Activated naive CD4-positive, alpha-beta T cell treated with anti-CD3 and anti-CD28 coated beads for 36 hours (primary cell): ENCODE measurements around the gene DENND2A. TPM values are rescaled to one million over a fixed set of nuclear protein-coding genes. Genes with fewer than 3 reads are reported as not detected.

ENCODE experiments used
- CTCF ChIA-PET: fragments of 350-600 bp; sonication (Branson Sonifier 250); formaldehyde crosslinking; loops from one replicate; lab custom pipeline; 2021; ENCODE audit warnings: antibody characterized with exemption; lab: Charles Lee
- DNase-seq: peaks from one replicate; pipeline ENCODE4 v3.0.0-alpha.2; 2020
- H3K27ac Mint-ChIP-seq: one replicate; pipeline ENCODE4 v1.8.0; 2021; ENCODE audit warnings: mild to moderate bottlenecking, mixed read lengths
- H3K27me3 Mint-ChIP-seq: one replicate; pipeline ENCODE4 v1.8.0; 2021; ENCODE audit warnings: low read depth, mixed read lengths
- H3K36me3 Mint-ChIP-seq: one replicate; pipeline ENCODE4 v1.8.0; 2021; ENCODE audit warnings: low read depth, mixed read lengths
- H3K4me1 Mint-ChIP-seq: one replicate; pipeline ENCODE4 v1.8.0; 2021; ENCODE audit warnings: low read depth, mixed read lengths
- H3K4me3 Mint-ChIP-seq: one replicate; pipeline ENCODE4 v1.8.0; 2021; ENCODE audit warnings: mild to moderate bottlenecking, moderate library complexity, mixed read lengths
- H3K9me3 Mint-ChIP-seq: one replicate; pipeline ENCODE4 v1.8.0; 2021; ENCODE audit warnings: mixed read lengths
- intact Hi-C: fragments of 100-400 bp; cut with micrococcal nuclease; formaldehyde crosslinking; loops from one replicate; pipeline ENCODE4 v1.15.1; 2023
- total RNA-seq, 2 experiments: library from RNA; stranded (reverse); gene quantifications; one replicate each; pipeline ENCODE4 v1.2.3, GENCODE V29; 2021

Gene DENND2A
- total RNA-seq, 2 experiments from 2014 or later = not detected

GRCh38 chr7:140604076-140604475 lies 36.5 kb downstream of the DENND2A start:
- Mint-ChIP-seq H3K27ac (no peak overlapping the region), H3K4me1 (no peaks in the 10 kb centered on the region), H3K36me3 (no peaks in the 10 kb centered on the region), H3K4me3 (no peak overlapping the region), H3K9me3 (no peaks in the 10 kb centered on the region), H3K27me3 (no peaks in the 10 kb centered on the region)
- intact Hi-C loops = no loop called here
- DNase-seq = no peak
- CTCF ChIA-PET = no interaction called here

GRCh38 chr7:140601566-140602174 lies 38.9 kb downstream of the DENND2A start:
- H3K27ac Mint-ChIP-seq = no peak overlapping the region
- intact Hi-C loops = no loop called here
- peaks cover 2% of the 10 kb centered on the region for H3K27me3 Mint-ChIP-seq

GRCh38 chr7:140600341-140600740 lies 40.3 kb downstream of the DENND2A start:
- Mint-ChIP-seq H3K36me3 (no peaks in the 10 kb centered on the region), H3K4me1 (no peaks in the 10 kb centered on the region), H3K4me3 (no peak overlapping the region), H3K27me3 (peaks cover 2% of the 10 kb centered on the region), H3K27ac (no peak overlapping the region), H3K9me3 (no peaks in the 10 kb centered on the region)
- CTCF ChIA-PET = no interaction called here
- no peak for DNase-seq
- intact Hi-C loops = no loop called here

More at GRCh38 chr7:140601566-140602174, 38.9 kb downstream of the DENND2A start:
- Mint-ChIP-seq H3K4me3 (no peak overlapping the region), H3K36me3 (no peaks in the 10 kb centered on the region), H3K9me3 (no peaks in the 10 kb centered on the region), H3K4me1 (no peaks in the 10 kb centered on the region)
- CTCF ChIA-PET = no interaction called here
- DNase-seq = no peak

GRCh38 chr7:140597428-140597949 lies 43.1 kb downstream of the DENND2A start:
- H3K36me3 Mint-ChIP-seq = no peaks in the 10 kb centered on the region
- no peak for DNase-seq
- no peak overlapping the region for H3K27ac Mint-ChIP-seq
- no peak overlapping the region for H3K4me3 Mint-ChIP-seq
- intact Hi-C loops = no loop called here
- peaks cover 2% of the 10 kb centered on the region for H3K27me3 Mint-ChIP-seq
- H3K9me3 Mint-ChIP-seq = no peaks in the 10 kb centered on the region
- CTCF ChIA-PET = no interaction called here
- H3K4me1 Mint-ChIP-seq = no peaks in the 10 kb centered on the region

GRCh38 chr7:140596519-140597427 lies 43.8 kb downstream of the DENND2A start:
- intact Hi-C loops = no loop called here
- Mint-ChIP-seq H3K27ac (no peak overlapping the region), H3K36me3 (no peaks in the 10 kb centered on the region), H3K9me3 (no peaks in the 10 kb centered on the region), H3K27me3 (peaks cover 2% of the 10 kb centered on the region), H3K4me1 (no peaks in the 10 kb centered on the region), H3K4me3 (no peak overlapping the region)
- CTCF ChIA-PET = no interaction called here
- DNase-seq = no peak

GRCh38 chr7:140595468-140596092 lies 45.0 kb downstream of the DENND2A start:
- intact Hi-C loops = no loop called here
- no peak for DNase-seq
- no peak overlapping the region for H3K27ac Mint-ChIP-seq
- H3K4me3 Mint-ChIP-seq = no peak overlapping the region
- no peaks in the 10 kb centered on the region for H3K9me3 Mint-ChIP-seq
- peaks cover 2% of the 10 kb centered on the region for H3K27me3 Mint-ChIP-seq
- H3K36me3 Mint-ChIP-seq = no peaks in the 10 kb centered on the region
- peaks cover 4% of the 10 kb centered on the region for H3K4me1 Mint-ChIP-seq
- CTCF ChIA-PET = interaction anchor here (0.6 to 1.3 kb wide), 2 partner anchors 47 to 49 kb away, joined by 4 to 8 read pairs; no protein-coding TSS in a partner anchor

- no peak for DNase-seq
- H3K9me3 Mint-ChIP-seq = no peaks in the 10 kb centered on the region
- no peak overlapping the region for H3K4me3 Mint-ChIP-seq
- H3K36me3 Mint-ChIP-seq = no peaks in the 10 kb centered on the region
- H3K27ac Mint-ChIP-seq = no peak overlapping the region
- intact Hi-C loops = no loop called here
- H3K4me1 Mint-ChIP-seq = peaks cover 4% of the 10 kb centered on the region
- H3K27me3 Mint-ChIP-seq = peaks cover 2% of the 10 kb centered on the region
- CTCF ChIA-PET = interaction anchor here (1.3 kb wide), 1 partner anchor 47 kb away, joined by 4 read pairs; no protein-coding TSS in a partner anchor
Observed at GRCh38 chr7:140594131-140594691, 46.4 kb downstream of the DENND2A start.

- H3K4me1 Mint-ChIP-seq = peaks cover 4% of the 10 kb centered on the region
- DNase-seq = no peak
- H3K36me3 Mint-ChIP-seq = no peaks in the 10 kb centered on the region
- H3K27me3 Mint-ChIP-seq = peaks cover 2% of the 10 kb centered on the region
- H3K4me3 Mint-ChIP-seq = no peak overlapping the region
- no peak overlapping the region for H3K27ac Mint-ChIP-seq
- no peaks in the 10 kb centered on the region for H3K9me3 Mint-ChIP-seq
- intact Hi-C loops = no loop called here
- CTCF ChIA-PET = interaction anchor here (0.5 kb wide), 1 partner anchor 476 kb away, joined by 4 read pairs; no protein-coding TSS in a partner anchor
Observed at GRCh38 chr7:140593672-140593982, 47.0 kb downstream of the DENND2A start.

GRCh38 chr7:140592964-140593671 lies 47.5 kb downstream of the DENND2A start:
- intact Hi-C loops = no loop called here
- peaks cover 2% of the 10 kb centered on the region for H3K27me3 Mint-ChIP-seq
- no peak overlapping the region for H3K4me3 Mint-ChIP-seq
- H3K36me3 Mint-ChIP-seq = no peaks in the 10 kb centered on the region
- H3K27ac Mint-ChIP-seq = no peak overlapping the region
- CTCF ChIA-PET = interaction anchor here (0.5 to 0.6 kb wide), 2 partner anchors 13 to 475 kb away, joined by 4 read pairs; no protein-coding TSS in a partner anchor
- no peak for DNase-seq
- H3K4me1 Mint-ChIP-seq = peaks cover 4% of the 10 kb centered on the region
- H3K9me3 Mint-ChIP-seq = no peaks in the 10 kb centered on the region

- H3K9me3 Mint-ChIP-seq = no peaks in the 10 kb centered on the region
- no peak overlapping the region for H3K27ac Mint-ChIP-seq
- intact Hi-C loops = no loop called here
- peak; percentile 12 for DNase-seq
- H3K4me1 Mint-ChIP-seq = peaks cover 4% of the 10 kb centered on the region
- no peaks in the 10 kb centered on the region for H3K36me3 Mint-ChIP-seq
- CTCF ChIA-PET = interaction anchor here (0.8 kb wide), 1 partner anchor 48 kb away, joined by 5 read pairs; no protein-coding TSS in a partner anchor
- H3K4me3 Mint-ChIP-seq = no peak overlapping the region
- H3K27me3 Mint-ChIP-seq = no peaks in the 10 kb centered on the region
Observed at GRCh38 chr7:140591180-140591902, 49.3 kb downstream of the DENND2A start.

GRCh38 chr7:140587243-140587642 lies 53.4 kb downstream of the DENND2A start:
- Mint-ChIP-seq H3K27ac (no peak overlapping the region), H3K4me1 (peaks cover 4% of the 10 kb centered on the region), H3K4me3 (no peak overlapping the region), H3K27me3 (no peaks in the 10 kb centered on the region), H3K9me3 (no peaks in the 10 kb centered on the region), H3K36me3 (no peaks in the 10 kb centered on the region)
- intact Hi-C loops = no loop called here
- no peak for DNase-seq
- CTCF ChIA-PET = no interaction called here
